A172 (cell line): ENCODE measurements around the gene SMAD6. TPM values are rescaled to one million over a fixed set of nuclear protein-coding genes. Genes with fewer than 3 reads are reported as not detected.

Experiments
- DNase-seq: peaks from one replicate; pipeline ENCODE4 v3.0.0-alpha.2; 2015; ENCODE audit warnings: low spot score
- total RNA-seq: library from RNA; depleted of rRNA; stranded (reverse); fragments of >200 nt; shearing (Covaris generic); gene quantifications from 2 replicates; pipeline ENCODE4 v1.2.3, GENCODE V29; 2014

Gene SMAD6
- total RNA-seq, 1 experiment from 2014 or later = 37.9 TPM

DNA sequence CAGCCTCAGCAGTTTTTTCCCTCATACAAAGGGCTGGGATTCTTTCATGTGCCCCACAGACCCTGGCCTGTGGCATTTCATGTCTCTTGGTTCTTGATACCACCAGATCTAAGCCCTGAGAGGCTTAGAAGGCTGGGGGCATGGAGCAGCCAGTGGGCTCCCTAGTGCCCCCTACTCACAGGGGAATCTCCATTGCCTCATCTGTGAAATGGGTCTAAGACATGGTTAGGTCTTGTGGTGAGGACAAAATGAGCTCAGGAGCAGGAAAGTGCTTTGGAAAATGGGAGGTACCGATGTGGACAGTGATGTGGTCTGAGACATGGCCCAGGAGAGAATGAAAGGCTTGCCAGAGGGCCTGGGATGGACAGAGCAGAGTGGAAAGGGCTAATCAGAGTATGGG, 94.3 kb downstream of the SMAD6 start:
- no peak for DNase-seq

DNA sequence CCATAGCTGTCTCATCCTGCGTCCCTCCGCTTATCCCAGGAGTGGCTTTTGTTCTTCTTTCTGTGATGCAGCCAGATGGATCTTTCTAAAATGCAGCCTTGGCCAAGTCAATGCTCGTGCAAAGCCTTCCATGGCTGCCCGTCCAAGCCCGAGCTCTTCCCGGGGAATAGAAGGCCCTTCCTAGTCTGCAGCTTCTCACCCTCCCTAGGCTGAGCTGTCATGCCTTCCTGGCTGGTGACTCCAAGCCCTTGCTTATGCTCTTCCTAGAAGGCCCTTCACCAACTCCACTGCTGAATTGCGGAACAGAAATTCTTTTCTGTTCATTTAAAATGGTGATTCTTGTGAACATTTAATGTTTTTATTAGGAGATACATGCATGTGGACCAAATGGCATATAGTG, 95.9 kb downstream of the SMAD6 start:
- DNase-seq = no peak

DNA sequence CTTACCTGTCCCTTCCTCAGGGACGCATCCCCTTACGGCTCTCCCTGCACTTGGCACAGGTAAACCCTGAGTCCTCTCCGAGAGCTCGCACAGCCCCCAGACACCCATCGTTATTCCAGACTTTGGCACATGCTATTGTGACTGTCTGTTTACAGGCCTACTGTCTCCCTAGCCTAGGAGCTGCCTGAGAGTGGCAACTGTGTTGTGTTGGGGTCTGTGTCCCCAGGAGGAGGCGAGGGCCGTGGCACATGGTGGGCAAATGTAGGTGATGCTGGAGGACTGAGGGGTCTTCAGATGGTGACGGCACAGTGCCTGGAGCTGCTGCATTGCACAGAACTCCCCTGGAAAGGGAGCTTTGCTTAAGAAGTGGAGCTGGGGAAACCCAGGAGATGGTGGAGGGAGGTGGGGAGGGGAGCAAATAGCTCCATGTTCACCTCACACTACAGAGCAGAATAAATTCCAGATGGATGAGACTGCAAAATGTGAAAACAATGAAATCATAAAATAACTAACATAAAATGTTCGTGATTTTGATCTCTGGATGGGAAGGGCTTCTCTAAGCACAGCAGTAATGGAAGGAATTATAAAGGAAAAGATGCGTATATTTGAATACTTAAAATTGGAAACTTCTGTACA, 96.5 kb downstream of the SMAD6 start:
- peak; percentile 46 for DNase-seq

DNA sequence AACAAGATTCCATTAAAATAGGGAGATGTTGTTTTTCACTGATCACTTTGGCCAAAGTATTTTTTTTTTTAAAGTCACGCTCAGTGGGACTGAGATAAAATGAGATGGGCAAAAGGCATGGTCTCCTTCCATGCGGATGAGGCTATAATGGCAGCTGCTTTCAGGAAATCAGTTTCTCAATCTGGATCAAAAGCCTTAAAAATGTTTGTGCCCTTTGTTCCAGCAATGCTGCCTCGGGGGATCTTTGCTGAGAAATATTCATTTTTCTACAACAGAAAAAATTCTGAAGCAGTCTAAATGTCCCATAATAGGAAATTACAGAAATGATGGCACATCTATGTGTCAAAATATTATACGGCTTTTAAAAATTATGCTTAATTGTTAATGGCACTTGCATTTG, 97.2 kb downstream of the SMAD6 start:
- DNase-seq = no peak

DNA sequence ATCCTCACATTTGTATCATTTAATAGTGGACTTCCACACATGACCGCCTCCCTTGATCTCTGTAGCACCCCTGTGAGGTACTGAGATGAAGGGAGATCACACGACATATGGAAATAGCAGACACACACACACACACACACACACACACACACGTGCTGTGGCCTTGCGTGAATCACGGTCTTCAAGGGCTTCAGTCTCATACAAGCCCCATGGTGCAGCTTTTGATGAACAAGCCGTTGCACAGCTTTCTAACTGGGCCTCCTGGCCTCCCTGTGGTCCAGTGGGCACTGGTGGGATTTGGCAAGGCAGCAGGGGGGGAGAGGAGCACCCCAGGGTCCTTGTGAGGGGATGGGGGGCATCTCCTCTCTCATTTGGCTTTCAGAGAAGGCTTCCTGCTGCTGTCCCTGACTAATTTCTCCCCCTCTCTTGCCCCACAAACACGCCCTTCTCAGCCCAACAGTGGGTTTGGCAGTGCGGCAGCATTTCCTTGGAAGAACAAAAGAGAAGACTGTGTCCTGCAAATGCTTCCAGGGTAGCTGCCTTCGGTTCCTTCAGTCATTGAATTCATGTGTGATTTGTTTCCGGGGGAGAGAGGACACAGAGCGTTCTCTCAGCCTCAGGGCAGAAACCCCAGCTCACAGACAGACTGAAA, 98.7 kb downstream of the SMAD6 start:
- no peak for DNase-seq

DNA sequence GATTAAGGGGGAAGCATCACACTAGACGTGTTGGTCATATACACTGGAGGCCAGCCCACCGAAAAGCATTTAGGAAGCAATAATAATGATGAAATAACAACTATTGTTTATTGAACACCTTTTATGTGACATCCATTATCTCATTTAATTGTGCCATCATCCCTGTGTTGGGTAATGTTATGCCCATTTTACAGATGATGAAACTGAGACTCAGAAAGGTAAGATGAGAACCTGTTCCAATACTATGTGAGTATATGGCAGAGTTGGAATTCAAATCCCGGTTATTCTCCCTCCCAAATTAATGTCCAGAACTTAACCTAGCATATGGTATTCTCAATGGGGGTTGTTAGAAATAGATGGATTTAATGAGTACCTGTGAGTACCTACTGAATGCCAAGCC, 99.2 kb downstream of the SMAD6 start:
- DNase-seq = no peak

DNA sequence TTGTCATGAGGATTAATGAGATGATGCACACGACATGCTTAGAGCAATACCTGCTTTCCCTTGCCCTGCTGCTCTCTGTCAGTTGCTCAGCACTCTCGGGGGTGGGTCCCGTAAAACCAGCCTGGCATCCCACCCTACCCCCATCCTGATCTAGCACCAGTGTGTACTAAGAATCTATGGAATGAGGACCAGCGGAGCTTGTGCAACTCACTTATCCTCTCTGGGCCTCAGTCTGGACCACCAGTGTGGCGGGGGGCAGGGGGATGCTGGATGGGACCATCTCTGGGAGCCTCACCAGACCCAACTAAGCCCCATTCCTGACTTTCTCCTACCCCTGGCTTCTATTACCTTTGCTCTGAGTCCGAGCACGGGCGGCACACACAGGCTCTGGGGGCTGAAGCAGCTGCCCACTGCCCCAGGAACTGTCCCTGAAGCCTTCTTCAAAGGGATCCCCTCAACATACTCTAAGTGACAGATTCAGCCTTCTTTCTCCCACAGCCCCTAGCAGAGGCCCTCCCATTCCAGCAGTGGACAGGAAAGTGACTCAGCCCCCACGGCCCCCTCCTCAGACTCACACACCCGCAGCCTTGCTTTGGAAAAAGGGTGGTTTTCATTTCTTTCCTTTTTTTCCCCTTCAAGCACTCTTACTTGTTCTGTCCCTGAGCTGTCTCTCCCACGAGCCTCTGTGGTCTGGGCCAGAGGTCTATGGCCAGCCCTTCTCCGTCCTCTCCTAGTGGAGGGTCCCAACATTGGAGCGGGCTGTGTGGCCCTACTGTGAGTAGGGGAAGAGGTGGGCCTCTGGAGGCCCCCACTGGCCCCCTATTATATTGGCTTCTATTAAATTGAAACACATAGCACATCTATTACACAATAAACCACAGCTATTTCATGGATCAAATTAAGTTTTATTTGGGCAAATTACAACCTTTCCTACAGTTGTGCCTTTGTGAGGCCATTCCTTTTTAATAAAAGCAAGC, 100.3 kb downstream of the SMAD6 start:
- peak; percentile 63 for DNase-seq

DNA sequence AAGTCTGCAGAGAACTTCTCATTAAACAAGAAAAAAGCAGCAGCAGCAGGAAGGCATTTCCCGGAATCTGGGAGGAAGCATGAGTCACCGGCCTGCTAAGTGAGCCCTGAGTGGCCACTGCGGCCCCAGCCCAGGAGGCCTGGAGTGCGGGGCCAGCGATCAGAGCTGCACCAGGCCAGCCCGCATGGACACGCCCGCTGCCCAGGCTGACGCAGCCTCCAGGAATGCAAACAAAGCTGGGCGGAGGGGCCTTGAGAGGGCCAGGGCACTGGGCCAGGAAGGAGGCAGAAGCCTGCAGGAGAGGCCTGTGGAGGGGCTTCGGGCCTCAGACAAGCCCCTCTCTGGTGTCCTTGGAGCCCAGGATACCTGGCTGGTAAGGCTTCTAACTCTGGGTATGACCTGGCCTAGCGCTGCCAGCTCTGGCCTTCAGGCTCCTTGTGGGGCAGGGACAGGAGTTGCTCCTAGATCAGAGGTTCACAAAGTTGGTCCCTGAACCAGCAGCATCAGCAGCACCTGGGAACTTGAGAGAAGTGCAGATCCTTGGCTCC, 101.2 kb downstream of the SMAD6 start:
- peak; percentile 98 for DNase-seq

DNA sequence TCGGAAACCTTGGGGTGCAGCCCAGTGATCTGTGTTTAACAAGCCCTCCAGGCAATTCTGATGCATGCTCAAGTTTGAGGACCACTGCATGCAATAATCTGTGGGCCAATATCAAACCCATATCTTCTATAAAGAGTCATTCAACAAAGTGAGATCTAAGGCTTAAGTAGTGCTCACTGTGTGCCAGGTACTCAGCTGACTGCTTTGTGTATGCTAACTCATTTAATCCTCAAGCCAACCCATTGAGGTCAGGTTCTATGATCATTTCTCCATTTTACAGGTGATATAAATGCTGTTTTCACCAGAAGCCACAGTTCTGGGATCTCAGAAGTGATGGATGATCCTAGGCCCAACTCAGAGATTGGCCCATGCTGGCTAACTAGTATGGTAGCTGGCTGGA, 101.7 kb downstream of the SMAD6 start:
- no peak for DNase-seq

DNA sequence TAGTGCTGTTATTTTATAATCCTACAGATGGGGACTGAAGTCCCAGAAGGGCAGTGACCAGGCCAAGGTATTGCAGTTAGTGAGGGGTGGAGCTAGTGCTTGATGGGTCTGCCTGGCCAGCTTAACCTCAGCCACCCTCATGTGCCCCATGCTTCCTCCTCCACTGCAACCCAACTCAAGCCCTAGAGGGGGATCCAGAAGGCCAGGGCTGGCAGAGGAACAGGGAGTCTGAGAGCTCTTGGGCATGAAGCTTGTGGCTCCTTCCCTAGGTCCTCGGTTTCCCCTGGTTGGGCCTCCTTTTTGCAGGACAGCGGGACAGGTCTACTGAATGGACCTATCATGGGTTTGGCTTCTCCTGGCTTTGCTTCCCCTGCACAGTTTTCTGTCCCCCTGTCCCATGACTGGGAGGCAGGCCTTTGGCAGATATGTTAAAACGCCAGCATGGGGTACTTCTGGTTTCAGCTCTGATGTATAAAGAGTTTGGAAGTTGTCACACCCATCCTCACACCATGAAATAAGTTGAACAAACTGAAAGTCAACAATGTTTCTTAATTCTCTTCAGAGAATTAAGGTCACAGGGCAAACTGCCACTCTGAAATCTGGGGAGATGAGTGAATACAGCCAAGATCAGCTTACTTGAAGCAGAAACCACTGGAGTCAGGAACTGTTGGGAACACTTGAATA, 103.3 kb downstream of the SMAD6 start:
- DNase-seq = no peak

DNA sequence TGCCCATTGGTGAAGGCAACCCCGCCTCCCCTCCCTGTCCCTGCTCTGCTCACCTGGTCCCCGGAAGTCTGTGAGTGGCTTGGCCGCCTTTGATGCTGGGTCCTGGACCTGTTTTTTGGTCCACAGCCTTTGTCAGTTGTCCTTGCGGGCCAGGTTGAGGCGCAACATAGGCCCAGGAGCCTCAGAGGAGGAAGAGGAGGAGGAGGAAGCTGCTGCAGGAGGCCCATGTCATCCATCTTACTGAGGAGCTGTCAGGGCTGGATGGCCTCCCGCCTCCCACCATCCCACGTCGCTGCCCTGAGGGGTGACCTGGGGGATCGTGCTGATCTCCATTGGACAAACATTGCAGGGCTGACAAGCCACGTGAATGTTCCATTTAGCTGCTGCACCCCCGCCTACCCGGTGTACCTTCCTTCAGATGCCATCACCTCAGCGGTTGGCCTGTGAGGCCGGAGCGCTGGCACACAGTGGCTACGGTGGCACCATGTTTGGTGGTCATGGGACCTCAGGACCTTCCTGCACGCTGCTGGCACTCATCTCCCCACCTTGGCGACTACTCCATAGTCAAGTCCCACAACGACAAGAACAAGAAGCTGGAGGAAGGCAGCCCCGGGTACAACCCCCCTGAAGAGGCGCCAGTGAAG, 106.3 kb downstream of the SMAD6 start:
- no peak for DNase-seq

DNA sequence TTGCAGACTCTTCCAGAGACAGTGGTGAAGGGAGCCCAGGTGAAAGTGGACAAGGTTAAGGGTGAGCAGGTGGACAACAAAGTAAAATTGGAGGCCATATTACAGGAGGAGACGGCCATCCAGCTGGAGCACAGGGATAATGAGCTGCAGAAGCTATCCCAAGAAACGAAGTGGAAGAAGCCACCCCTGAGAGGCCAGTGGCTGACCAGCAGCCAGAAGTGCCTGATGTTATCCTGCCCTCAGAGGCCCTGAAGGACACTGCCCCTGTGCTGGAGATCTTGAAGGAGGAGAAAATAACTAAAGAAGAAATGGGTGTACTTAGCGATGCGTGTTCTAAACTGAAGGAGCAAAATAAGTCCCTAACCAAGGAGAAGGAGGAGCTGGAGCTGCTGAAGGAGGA, 107.6 kb downstream of the SMAD6 start:
- DNase-seq = no peak

DNA sequence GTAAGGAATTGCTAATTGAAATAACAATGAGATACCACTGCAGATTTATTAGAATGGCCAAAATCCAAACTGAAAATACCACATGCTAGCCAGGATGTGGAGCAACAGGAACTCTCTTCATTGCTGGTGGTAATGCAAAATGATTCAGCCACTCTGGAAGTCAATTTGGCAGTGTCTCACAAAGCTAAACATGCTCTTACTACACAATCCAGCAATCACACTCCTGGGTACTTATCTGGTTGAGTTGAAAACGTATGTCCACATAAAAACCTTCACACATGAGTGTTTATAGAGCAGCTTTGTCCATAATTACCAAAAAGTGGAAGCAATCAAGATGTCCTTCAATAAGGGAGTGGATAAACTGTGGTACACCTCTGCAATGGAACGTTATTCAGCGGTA, 113.3 kb downstream of the SMAD6 start:
- peak; percentile 71 for DNase-seq

DNA sequence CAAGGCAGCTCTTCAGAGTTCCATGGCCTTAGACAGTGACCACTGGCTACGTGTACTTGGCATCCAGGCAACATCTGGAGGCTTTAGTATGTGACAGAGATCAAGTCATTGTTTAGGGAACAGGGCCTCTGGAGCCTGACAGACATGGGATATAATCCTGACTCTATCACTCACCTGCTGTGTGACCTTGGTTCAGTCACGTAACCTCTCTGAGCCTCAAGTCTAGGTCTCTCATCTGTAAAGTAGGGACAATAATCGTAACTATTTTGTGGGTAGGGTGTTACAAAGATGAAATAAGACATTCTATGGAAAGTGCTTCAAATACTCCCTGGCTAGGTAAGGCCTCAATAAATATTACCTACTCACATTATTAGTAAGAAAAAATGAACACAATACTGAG, 114.2 kb downstream of the SMAD6 start:
- DNase-seq = no peak

DNA sequence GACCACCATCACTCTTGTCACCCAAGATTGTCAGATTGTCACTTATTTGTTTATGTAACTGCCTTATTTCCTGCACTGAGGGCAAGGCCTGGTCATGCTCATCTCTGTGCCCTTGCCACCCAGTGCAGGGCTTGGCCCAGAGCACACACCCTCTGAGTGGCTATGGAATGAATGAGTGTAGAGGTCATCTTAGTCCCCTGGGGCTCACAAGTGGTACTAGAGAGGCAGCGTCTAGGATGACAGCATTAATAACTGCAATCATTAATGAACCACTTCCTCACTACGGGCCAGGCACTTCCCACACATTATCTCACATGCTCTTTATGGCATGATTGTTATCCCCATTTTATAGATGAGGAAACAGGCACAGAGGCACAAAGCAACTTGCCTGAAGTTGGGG, 117.0 kb downstream of the SMAD6 start:
- no peak for DNase-seq

DNA sequence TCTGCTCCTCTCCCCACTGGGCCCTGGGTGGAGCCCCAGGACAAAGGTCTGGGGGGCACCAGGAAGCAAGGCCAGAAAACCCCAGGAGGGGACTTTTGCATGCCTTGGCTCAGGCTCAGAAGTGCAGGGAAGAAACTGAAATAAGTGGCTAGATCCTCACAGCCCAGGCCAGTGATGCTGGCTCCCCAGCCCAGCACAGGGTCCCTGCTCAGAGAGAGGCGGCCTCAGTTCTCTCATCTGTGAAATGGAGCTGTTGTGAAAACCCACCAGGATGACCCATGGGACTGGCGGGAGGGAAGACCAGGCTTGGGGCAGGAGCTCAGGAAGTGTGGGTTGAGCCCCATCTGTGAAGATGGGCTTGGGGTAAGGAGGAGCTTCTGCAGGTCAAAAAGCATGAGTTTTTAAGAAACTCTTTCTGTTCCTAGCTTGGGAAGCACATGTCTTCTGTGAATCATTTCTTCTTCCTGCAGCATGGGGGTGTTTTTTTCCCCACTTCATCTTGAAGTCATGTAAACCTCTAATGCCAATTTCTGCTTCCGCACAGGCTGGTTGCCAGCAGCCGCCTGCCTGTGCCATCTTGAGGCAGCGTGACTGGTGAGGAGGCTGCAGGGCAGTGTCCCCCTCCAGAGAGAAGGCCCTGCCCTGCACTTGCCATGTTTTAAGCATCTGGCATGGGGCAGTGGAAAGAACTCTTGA, 118.6 kb downstream of the SMAD6 start:
- no peak for DNase-seq

DNA sequence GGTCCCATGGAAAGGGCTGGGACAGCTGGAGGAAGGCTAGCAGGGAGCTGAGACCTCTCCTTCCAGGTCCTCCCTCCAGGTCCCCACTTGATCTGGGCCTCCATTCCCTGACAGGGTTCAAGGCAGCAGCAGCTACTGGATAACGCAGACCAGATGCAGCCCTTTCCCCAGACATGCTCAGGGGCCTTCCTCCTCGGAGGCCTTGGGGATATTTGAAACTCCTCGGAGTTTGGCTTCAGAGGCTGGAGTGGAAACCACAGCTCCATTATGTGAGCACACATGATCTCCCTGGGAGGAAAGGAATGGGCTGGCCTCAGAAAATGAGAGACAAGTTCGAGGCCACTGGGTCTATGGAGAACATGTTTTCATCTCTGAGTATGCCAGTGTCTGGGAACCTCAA, 119.3 kb downstream of the SMAD6 start:
- no peak for DNase-seq

DNA sequence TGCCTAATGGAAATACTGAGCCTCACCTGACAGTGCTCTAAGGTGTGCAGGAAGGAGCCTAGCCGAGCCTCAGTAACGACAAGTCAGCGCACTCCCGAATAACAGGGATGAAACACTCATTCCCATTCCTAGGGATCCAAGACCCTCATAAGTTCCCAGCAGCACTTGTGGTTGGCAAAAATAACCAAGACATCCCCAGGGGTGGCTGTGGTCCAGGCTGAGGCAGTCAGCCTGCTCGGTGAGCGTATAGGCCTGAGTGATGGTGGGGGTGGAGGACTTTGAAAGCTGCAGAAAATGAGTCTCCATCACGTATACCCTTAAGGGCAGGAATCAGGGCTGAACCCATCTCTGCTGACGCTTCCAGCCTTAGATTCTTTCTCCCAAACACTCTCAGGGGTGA, 120.1 kb downstream of the SMAD6 start:
- no peak for DNase-seq

DNA sequence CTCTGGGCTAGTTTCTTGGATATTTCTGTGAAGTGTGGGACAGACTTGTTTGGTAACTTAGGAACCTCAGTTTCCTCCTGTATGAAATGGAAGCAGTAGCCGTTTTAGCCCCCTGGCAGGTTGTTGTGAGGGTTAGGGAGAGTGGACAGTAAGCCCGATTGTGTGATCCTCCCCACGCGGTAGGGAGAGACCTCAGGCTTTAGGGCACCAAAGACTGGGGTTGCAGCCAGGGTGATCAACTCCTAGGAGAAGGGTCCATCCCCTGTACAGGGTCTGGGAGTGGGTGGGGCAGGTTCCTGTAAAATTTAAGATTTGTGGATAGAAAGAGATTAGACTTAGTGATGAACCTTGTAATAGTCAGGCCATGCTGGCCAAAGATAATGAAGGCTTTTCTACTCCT, 120.5 kb downstream of the SMAD6 start:
- no peak for DNase-seq

DNA sequence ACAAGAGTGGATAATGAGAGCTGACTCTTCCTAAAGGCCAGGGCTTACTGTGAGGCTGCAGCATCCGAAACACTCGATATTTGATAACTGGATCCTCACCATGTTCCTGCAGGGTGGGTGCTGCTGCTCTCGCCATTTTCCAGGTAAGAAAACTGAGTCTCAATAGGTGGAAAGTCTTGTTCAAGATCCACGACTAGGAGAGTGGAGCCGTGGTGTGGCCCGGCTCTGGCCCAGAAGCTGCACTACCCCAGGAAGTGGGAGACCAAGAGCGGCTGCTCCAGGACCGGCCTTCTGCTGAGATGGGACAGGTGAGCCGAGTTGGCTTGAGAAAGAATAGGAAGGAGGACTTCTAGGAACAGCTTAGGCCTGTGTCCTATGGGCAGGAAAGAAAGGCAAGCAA, 121.6 kb downstream of the SMAD6 start:
- no peak for DNase-seq

DNA sequence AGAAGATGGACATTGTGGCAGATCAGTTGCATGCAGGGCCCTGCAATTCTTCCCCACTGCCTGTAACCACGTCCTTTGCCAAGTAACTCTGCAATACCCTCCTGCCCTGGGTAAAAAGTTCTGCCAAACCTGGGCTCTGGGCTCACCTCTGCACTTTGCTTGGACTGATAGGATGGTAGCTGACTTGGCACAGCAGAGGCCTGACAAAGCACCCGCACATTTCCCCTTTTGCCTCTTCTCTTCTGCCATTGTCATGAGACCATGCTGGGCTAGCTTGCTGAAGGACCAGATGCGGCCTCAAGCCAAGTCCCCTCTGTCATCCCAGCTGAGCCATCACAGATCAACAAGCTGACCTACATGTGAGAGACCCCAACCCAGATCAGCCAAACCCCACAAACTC, 122.4 kb downstream of the SMAD6 start:
- no peak for DNase-seq
